Transverse colon (tissue), 3 donors: ENCODE results near the gene FRMD3.

ENCODE experiments used
- EP300 ChIP-seq: sonication (generic); formaldehyde crosslinking; IDR thresholded peaks from one replicate; pipeline ENCODE4 v1.6.1; 2017; ENCODE audit warnings: antibody characterized with exemption, low read depth
- TF ChIP-seq, protein P1 (sequence below), 5 experiments: fragments of 200-600 bp in 3 of 5; fragments of 450-650 bp in 2 of 5; sonication (generic) in 3 of 5; IDR thresholded peaks; 1 replicate in 2 of 5; 2 replicates in 3 of 5; pipeline ENCODE4 v1.5.1; 2016 to 2017; ENCODE audit warnings: antibody characterized with exemption in 5 of 5, inconsistent platforms in 3 of 5, mild to moderate bottlenecking in 2 of 5, moderate library complexity in 1 of 5

DNA sequence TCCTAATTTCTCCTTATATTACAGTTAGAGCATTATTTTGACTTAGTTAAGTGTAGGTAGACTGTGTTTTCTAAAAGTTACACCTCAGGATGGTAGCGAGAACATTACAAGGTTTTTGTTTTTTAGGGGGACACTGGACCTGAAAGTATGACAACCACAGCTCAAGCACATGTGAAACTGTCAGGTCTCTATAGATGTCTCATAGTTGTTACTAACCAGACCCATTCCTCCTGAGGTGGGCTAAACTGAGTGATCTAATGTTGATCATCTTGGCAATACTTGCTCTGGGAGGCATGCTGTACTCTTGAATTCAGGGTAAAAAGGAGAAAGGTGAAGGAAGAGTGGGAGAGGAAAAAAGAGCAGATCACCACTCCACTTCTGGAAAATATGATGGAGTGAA is 278.6 kb downstream of the FRMD3 start:
- TF ChIP-seq, protein P1, sequence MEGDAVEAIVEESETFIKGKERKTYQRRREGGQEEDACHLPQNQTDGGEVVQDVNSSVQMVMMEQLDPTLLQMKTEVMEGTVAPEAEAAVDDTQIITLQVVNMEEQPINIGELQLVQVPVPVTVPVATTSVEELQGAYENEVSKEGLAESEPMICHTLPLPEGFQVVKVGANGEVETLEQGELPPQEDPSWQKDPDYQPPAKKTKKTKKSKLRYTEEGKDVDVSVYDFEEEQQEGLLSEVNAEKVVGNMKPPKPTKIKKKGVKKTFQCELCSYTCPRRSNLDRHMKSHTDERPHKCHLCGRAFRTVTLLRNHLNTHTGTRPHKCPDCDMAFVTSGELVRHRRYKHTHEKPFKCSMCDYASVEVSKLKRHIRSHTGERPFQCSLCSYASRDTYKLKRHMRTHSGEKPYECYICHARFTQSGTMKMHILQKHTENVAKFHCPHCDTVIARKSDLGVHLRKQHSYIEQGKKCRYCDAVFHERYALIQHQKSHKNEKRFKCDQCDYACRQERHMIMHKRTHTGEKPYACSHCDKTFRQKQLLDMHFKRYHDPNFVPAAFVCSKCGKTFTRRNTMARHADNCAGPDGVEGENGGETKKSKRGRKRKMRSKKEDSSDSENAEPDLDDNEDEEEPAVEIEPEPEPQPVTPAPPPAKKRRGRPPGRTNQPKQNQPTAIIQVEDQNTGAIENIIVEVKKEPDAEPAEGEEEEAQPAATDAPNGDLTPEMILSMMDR (IDR thresholded peaks at IDR 0.05), result no peak
- no peak for TF ChIP-seq EP300
